Measurements from ENCODE around the gene CARMIL1. TPM values are rescaled to one million over a fixed set of nuclear protein-coding genes. Genes with fewer than 3 reads are reported as not detected.

CARMIL1 gene
- total RNA-seq, 1 donor from 2014 or later = 15.7 TPM

DNA sequence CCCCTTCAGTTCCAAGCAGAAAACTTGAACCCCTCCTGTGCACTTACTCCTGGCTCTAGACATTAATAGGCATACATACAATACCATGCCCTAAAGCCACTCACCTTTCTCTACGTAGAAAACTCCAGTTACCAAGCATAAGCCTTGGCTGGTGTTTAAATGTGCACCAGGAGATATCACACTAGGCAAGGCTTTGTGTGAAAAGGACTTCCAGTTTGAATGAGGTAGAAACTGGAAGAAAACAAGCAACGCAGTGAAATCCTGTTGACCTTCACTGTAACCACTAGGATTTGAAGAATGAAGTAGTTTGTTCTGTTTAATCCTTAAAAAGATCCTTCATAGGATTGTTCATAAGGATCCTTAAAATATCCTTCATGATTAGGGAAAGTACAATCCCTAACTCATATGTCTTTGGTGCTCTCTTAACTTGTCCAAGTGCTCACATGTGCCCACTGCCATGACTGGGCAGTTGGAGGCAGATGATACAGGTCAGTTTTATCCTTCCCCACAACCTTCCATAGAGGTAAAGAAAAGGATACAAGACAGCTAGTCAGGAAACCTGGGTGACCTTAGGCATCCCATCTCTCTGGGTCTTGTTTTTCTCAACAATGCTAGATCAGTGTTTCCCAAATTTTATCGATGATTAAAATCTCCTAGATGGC lies 363.6 kb downstream of the CARMIL1 start:
- H3K27ac Mint-ChIP-seq = no peak overlapping the region
- H3K27me3 Mint-ChIP-seq (ENCODE audit: low read depth) = peaks cover 80% of the 10 kb centered on the region
- H3K4me3 Mint-ChIP-seq = no peak overlapping the region
- no peaks in the 10 kb centered on the region for H3K36me3 Mint-ChIP-seq
- no peak for DNase-seq (ENCODE audit: low spot score in 2 of 2, unreplicated experiment in 2 of 2)
- H3K9me3 Mint-ChIP-seq = no peaks in the 10 kb centered on the region
- H3K4me1 Mint-ChIP-seq = no peaks in the 10 kb centered on the region
- TF ChIP-seq, protein P1, sequence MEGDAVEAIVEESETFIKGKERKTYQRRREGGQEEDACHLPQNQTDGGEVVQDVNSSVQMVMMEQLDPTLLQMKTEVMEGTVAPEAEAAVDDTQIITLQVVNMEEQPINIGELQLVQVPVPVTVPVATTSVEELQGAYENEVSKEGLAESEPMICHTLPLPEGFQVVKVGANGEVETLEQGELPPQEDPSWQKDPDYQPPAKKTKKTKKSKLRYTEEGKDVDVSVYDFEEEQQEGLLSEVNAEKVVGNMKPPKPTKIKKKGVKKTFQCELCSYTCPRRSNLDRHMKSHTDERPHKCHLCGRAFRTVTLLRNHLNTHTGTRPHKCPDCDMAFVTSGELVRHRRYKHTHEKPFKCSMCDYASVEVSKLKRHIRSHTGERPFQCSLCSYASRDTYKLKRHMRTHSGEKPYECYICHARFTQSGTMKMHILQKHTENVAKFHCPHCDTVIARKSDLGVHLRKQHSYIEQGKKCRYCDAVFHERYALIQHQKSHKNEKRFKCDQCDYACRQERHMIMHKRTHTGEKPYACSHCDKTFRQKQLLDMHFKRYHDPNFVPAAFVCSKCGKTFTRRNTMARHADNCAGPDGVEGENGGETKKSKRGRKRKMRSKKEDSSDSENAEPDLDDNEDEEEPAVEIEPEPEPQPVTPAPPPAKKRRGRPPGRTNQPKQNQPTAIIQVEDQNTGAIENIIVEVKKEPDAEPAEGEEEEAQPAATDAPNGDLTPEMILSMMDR (IDR thresholded peaks at IDR 0.05; ENCODE audit: unreplicated experiment) = no peak

- TF ChIP-seq, protein P1 (IDR thresholded peaks at IDR 0.05; ENCODE audit: unreplicated experiment) = no peak
- no peaks in the 10 kb centered on the region for H3K36me3 Mint-ChIP-seq
- H3K4me1 Mint-ChIP-seq = no peaks in the 10 kb centered on the region
- no peak overlapping the region for H3K4me3 Mint-ChIP-seq
- H3K27ac Mint-ChIP-seq = no peak overlapping the region
- no peak for DNase-seq (ENCODE audit: low spot score in 2 of 2, unreplicated experiment in 2 of 2)
- no peaks in the 10 kb centered on the region for H3K9me3 Mint-ChIP-seq
- peaks cover 84% of the 10 kb centered on the region for H3K27me3 Mint-ChIP-seq (ENCODE audit: low read depth)
These were observed 366.7 kb downstream of the CARMIL1 start for GRCh38 chr6:25645916-25646315.

- Mint-ChIP-seq H3K9me3 (no peaks in the 10 kb centered on the region), H3K4me1 (no peaks in the 10 kb centered on the region), H3K36me3 (no peaks in the 10 kb centered on the region), H3K4me3 (no peak overlapping the region), H3K27ac (no peak overlapping the region), H3K27me3 (ENCODE audit: low read depth) (peaks cover 84% of the 10 kb centered on the region)
- no peak for DNase-seq (ENCODE audit: low spot score in 2 of 2, unreplicated experiment in 2 of 2)
- TF ChIP-seq, protein P1 (IDR thresholded peaks at IDR 0.05; ENCODE audit: unreplicated experiment) = no peak
These were observed 370.4 kb downstream of the CARMIL1 start for GRCh38 chr6:25649611-25650010.

- Mint-ChIP-seq H3K36me3 (no peaks in the 10 kb centered on the region), H3K4me1 (no peaks in the 10 kb centered on the region), H3K4me3 (peak within 1 kb of the TSS; percentile 50), H3K27ac (no peak within 1 kb of the TSS), H3K27me3 (ENCODE audit: low read depth) (peaks cover 85% of the 10 kb centered on the region), H3K9me3 (no peaks in the 10 kb centered on the region)
- TF ChIP-seq, protein P1 (IDR thresholded peaks at IDR 0.05; ENCODE audit: unreplicated experiment) = no peak
- peak; percentile 69 to 89 for DNase-seq (ENCODE audit: low spot score in 2 of 2, unreplicated experiment in 2 of 2)
These were observed 372.9 kb downstream of the CARMIL1 start, which contains the start of gene SCGN for GRCh38 chr6:25652007-25652515. SCGN (plus strand) TSS chr6:25652215; CDS start chr6:25652404, 189 bp downstream.

GRCh38 chr6:25655723-25656122 lies 376.5 kb downstream of the CARMIL1 start:
- H3K36me3 Mint-ChIP-seq = no peaks in the 10 kb centered on the region
- no peaks in the 10 kb centered on the region for H3K9me3 Mint-ChIP-seq
- no peaks in the 10 kb centered on the region for H3K4me1 Mint-ChIP-seq
- H3K27me3 Mint-ChIP-seq (ENCODE audit: low read depth) = peaks cover 79% of the 10 kb centered on the region
- H3K27ac Mint-ChIP-seq = no peak overlapping the region
- no peak overlapping the region for H3K4me3 Mint-ChIP-seq
- TF ChIP-seq, protein P1 (IDR thresholded peaks at IDR 0.05; ENCODE audit: unreplicated experiment) = no peak
- no peak for DNase-seq (ENCODE audit: low spot score in 2 of 2, unreplicated experiment in 2 of 2)

All from mesothelial cell of epicardium (in vitro differentiated cells).